K562 (cell line): ENCODE results near the gene SERPIND1. TPM values are rescaled to one million over a fixed set of nuclear protein-coding genes. Genes with fewer than 3 reads are reported as not detected.

Experiments
- ATF1 ChIP-seq, 2 experiments: fragments of 450-650 bp in 1 of 2; IDR thresholded peaks; 2 replicates each; pipeline ENCODE4 v1.6.1; 2016; ENCODE audit warnings: missing compliant biosample characterization in 1 of 2, missing genetic modification characterization in 1 of 2
- CREB1 ChIP-seq, 2 experiments: sonication (generic) in 1 of 2; formaldehyde crosslinking in 1 of 2; IDR thresholded peaks; 2 replicates each; pipeline versions ENCODE4 v1.6.1 to v1.8.0; 2012 to 2022; ENCODE audit warnings: inconsistent platforms in 1 of 2, mild to moderate bottlenecking in 1 of 2, missing genetic modification reagents in 1 of 2, moderate library complexity in 1 of 2
- E2F3 ChIP-seq: fragments of 250-450 bp; sonication (Bioruptor Pico); IDR thresholded peaks from 2 replicates; pipeline ENCODE4 v1.4.0; 2020; ENCODE audit warnings: mild to moderate bottlenecking
- FOXP1 ChIP-seq: sonication (generic); formaldehyde crosslinking; IDR thresholded peaks from 2 replicates; pipeline ENCODE4 v1.8.0; 2022; ENCODE audit warnings: mild to moderate bottlenecking, missing genetic modification reagents
- MYBL2 ChIP-seq, 2 experiments: fragments of 450-650 bp in 1 of 2; sonication (generic) in 1 of 2; formaldehyde crosslinking in 1 of 2; IDR thresholded peaks; 2 replicates each; pipeline versions ENCODE4 v1.6.1 to v1.8.1; 2017 to 2022; ENCODE audit warnings: borderline replicate concordance in 1 of 2, inconsistent platforms in 1 of 2, low read depth in 1 of 2, mild to moderate bottlenecking in 1 of 2, missing genetic modification reagents in 1 of 2, moderate library complexity in 1 of 2
- NCOR1 ChIP-seq: fragments of 450-650 bp; IDR thresholded peaks from 2 replicates; pipeline ENCODE4 v1.6.1; 2016; ENCODE audit warnings: mild to moderate bottlenecking, moderate library complexity
- NR4A1 ChIP-seq, 2 experiments: fragments of 250-450 bp in 1 of 2; fragments of 450-650 bp in 1 of 2; sonication (Bioruptor Pico) in 1 of 2; IDR thresholded peaks; 2 replicates each; pipeline versions ENCODE4 v1.4.0 to v1.6.1; 2016 to 2020; ENCODE audit warnings: mild to moderate bottlenecking in 2 of 2, missing compliant biosample characterization in 1 of 2, missing genetic modification characterization in 1 of 2, moderate library complexity in 1 of 2
- RFX5 ChIP-seq: IDR thresholded peaks from 2 replicates; pipeline ENCODE4 v1.6.1; 2011; ENCODE audit warnings: low read depth, mild to moderate bottlenecking, improper control_type of control experiment, low read length
- RUNX1 ChIP-seq: sonication (generic); IDR thresholded peaks from 2 replicates; pipeline ENCODE4 v1.6.1; 2016; ENCODE audit warnings: antibody characterized with exemption, low read depth
- STAG1 ChIP-seq: sonication (generic); formaldehyde crosslinking; IDR thresholded peaks from 2 replicates; pipeline ENCODE4 v1.5.0; 2020; ENCODE audit warnings: missing genetic modification reagents, borderline replicate concordance
- polyA plus RNA-seq, 8 experiments: library from polyadenylated mRNA; depleted of rRNA in 4 of 8; stranded (reverse) in 5 of 8; unstranded in 3 of 8; fragments of >200 nt; fragmentation: Nextera tagmentation in 2 of 8; fragmentation: Illumina TruSeq in 1 of 8; extraction: Ambion mirVana in 2 of 8; extraction: Trizol in 1 of 8; gene quantifications; 2 replicates each; pipeline versions ENCODE4 v1.2.1 to v1.2.3, GENCODE V29; 2011 to 2014; ENCODE audit warnings: inconsistent platforms in 1 of 8, missing spikeins in 1 of 8
- total RNA-seq, 7 experiments: library from RNA; depleted of rRNA in 6 of 7; stranded (reverse); fragments of >200 nt in 6 of 7; fragmentation: Illumina TruSeq in 2 of 7; extraction: Trizol in 2 of 7; gene quantifications; 2 replicates each; pipeline versions ENCODE4 v1.2.1 to v1.2.3, GENCODE V29; 2011 to 2021; ENCODE audit warnings: low replicate concordance in 1 of 7
- TF ChIP-seq, protein P1 (sequence below): fragments of 250-450 bp; sonication (Bioruptor Pico); IDR thresholded peaks from 2 replicates; pipeline ENCODE4 v1.5.0; 2020; ENCODE audit warnings: mild to moderate bottlenecking
- TF ChIP-seq, protein P2 (sequence below): sonication (generic); formaldehyde crosslinking; IDR thresholded peaks from 2 replicates; pipeline ENCODE4 v1.8.1; 2023; ENCODE audit warnings: mild to moderate bottlenecking, missing genetic modification reagents
- TF ChIP-seq, protein P3 (sequence below): sonication (generic); formaldehyde crosslinking; IDR thresholded peaks from 2 replicates; pipeline ENCODE4 v1.8.0; 2023; ENCODE audit warnings: mild to moderate bottlenecking, missing genetic modification reagents

The SERPIND1 gene
- total and polyA plus RNA-seq, 9 of the 15 experiments (the other 6 are each of a cell fraction or from before 2014, with no cell fraction given), result 0.04 to 0.11 (median 0.09) TPM; not detected in 6

DNA sequence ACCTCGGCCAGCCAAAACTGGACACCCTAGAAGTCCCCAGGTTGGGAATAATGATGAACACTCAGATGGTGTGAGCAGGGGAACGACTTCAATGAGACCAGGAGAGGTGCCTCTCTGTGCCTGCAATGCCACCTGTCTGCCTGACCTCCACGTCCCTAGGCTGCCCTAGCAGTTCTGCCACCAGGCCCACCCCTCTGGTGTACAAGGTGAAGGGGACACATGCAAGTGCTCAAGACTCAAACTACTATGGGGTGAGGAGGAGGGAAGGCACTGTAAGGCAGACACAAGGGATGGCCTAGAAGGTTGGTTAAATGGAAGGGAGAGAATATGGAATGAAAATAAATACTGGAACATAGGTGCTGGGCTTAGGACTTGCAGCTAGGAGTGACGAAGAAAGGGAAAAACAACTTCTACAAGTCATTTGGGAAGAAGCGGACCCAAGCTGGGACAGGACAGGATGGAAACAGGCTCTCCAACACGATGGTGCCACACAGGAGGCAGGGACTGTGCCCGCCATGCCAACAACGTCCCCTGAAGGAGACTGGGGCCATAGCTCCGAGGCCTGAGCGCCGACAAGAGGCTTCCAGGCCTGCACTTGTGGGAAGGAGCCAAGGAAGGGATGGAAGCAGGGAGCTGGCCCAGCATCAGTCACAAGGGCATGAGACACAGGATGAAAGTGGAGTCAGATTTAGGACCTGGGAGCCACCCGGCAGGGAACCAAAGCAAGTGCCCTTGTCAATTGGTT is 18.5 kb downstream of the SERPIND1 start (continued):
- peak; percentile 39; the same call in 1 of the 2 replicates for TF ChIP-seq STAG1
- TF ChIP-seq NR4A1 (CRISPR knock-in tag; IDR thresholded peaks at IDR 0.05), result peak; percentile 65; the same call in 1 of the 2 replicates
- no peak for TF ChIP-seq NR4A1 (tag; IDR thresholded peaks at IDR 0.05)
- peak; percentile 28; the same call in 1 of the 2 replicates for TF ChIP-seq ATF1 (CRISPR knock-in tag; IDR thresholded peaks at IDR 0.05)
- no peak for TF ChIP-seq ATF1 (tag; IDR thresholded peaks at IDR 0.05)
- peak; percentile 62; the same call in 1 of the 2 replicates for TF ChIP-seq E2F3
- TF ChIP-seq, protein P1, sequence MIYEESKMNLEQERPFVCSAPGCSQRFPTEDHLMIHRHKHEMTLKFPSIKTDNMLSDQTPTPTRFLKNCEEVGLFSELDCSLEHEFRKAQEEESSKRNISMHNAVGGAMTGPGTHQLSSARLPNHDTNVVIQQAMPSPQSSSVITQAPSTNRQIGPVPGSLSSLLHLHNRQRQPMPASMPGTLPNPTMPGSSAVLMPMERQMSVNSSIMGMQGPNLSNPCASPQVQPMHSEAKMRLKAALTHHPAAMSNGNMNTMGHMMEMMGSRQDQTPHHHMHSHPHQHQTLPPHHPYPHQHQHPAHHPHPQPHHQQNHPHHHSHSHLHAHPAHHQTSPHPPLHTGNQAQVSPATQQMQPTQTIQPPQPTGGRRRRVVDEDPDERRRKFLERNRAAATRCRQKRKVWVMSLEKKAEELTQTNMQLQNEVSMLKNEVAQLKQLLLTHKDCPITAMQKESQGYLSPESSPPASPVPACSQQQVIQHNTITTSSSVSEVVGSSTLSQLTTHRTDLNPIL (CRISPR knock-in tag), result no peak
- 0 out of 2 replicates have a peak, but pooled peaks have one; percentile 60 for TF ChIP-seq RUNX1
- no peak for TF ChIP-seq MYBL2 (IDR thresholded peaks at IDR 0.05; ENCODE audit: low read depth)
- peak; percentile 27; the same call in 1 of the 2 replicates for TF ChIP-seq MYBL2 (CRISPR knock-in tag; IDR thresholded peaks at IDR 0.05; ENCODE audit: borderline replicate concordance)
- TF ChIP-seq NCOR1, result no peak
- TF ChIP-seq FOXP1, result peak; percentile 88; the same call in 1 of the 2 replicates
- TF ChIP-seq, protein P2, sequence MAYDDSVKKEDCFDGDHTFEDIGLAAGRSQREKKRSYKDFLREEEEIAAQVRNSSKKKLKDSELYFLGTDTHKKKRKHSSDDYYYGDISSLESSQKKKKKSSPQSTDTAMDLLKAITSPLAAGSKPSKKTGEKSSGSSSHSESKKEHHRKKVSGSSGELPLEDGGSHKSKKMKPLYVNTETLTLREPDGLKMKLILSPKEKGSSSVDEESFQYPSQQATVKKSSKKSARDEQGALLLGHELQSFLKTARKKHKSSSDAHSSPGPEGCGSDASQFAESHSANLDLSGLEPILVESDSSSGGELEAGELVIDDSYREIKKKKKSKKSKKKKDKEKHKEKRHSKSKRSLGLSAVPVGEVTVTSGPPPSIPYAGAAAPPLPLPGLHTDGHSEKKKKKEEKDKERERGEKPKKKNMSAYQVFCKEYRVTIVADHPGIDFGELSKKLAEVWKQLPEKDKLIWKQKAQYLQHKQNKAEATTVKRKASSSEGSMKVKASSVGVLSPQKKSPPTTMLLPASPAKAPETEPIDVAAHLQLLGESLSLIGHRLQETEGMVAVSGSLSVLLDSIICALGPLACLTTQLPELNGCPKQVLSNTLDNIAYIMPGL, result peak; percentile 69; the same call in 1 of the 2 replicates
- TF ChIP-seq CREB1 (IDR thresholded peaks at IDR 0.05), result no peak
- peak; percentile 14; the same call in 1 of the 2 replicates for TF ChIP-seq CREB1 (CRISPR knock-in tag; IDR thresholded peaks at IDR 0.05)
- TF ChIP-seq RFX5, result no peak
- TF ChIP-seq, protein P3, sequence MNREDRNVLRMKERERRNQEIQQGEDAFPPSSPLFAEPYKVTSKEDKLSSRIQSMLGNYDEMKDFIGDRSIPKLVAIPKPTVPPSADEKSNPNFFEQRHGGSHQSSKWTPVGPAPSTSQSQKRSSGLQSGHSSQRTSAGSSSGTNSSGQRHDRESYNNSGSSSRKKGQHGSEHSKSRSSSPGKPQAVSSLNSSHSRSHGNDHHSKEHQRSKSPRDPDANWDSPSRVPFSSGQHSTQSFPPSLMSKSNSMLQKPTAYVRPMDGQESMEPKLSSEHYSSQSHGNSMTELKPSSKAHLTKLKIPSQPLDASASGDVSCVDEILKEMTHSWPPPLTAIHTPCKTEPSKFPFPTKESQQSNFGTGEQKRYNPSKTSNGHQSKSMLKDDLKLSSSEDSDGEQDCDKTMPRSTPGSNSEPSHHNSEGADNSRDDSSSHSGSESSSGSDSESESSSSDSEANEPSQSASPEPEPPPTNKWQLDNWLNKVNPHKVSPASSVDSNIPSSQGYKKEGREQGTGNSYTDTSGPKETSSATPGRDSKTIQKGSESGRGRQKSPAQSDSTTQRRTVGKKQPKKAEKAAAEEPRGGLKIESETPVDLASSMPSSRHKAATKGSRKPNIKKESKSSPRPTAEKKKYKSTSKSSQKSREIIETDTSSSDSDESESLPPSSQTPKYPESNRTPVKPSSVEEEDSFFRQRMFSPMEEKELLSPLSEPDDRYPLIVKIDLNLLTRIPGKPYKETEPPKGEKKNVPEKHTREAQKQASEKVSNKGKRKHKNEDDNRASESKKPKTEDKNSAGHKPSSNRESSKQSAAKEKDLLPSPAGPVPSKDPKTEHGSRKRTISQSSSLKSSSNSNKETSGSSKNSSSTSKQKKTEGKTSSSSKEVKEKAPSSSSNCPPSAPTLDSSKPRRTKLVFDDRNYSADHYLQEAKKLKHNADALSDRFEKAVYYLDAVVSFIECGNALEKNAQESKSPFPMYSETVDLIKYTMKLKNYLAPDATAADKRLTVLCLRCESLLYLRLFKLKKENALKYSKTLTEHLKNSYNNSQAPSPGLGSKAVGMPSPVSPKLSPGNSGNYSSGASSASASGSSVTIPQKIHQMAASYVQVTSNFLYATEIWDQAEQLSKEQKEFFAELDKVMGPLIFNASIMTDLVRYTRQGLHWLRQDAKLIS (CRISPR knock-in tag), result peak; percentile 65; the same call in 1 of the 2 replicates
